GM19240 (cell line): ENCODE measurements around the gene GRK1.

Source experiments
- DNase-seq: peaks from one replicate; pipeline ENCODE4 v3.0.0; 2011; ENCODE audit warnings: low spot score; ENCODE audit not compliant: insufficient read length

The GRK1 gene

GRCh38 chr13:113650275-113650674 lies 16.7 kb upstream of the GRK1 start:
- DNase-seq, result no peak

- no peak for DNase-seq
These were observed 16.3 kb upstream of the GRK1 start for GRCh38 chr13:113650731-113651148.

GRCh38 chr13:113651511-113652403 lies 15.3 kb upstream of the GRK1 start:
- no peak for DNase-seq

GRCh38 chr13:113652404-113653263 lies 14.4 kb upstream of the GRK1 start:
- no peak for DNase-seq

GRCh38 chr13:113653264-113654174 lies 13.5 kb upstream of the GRK1 start:
- DNase-seq, result no peak

- DNase-seq, result no peak
These were observed 12.9 kb upstream of the GRK1 start for GRCh38 chr13:113654175-113654560.

- no peak for DNase-seq
These were observed 12.3 kb upstream of the GRK1 start for GRCh38 chr13:113654591-113655345.

GRCh38 chr13:113655346-113656002 lies 11.5 kb upstream of the GRK1 start:
- no peak for DNase-seq

- DNase-seq, result no peak
These were observed 10.9 kb upstream of the GRK1 start for GRCh38 chr13:113656003-113656588.

GRCh38 chr13:113656831-113657671 lies 10.0 kb upstream of the GRK1 start:
- no peak for DNase-seq

GRCh38 chr13:113657851-113658741 lies 8.9 kb upstream of the GRK1 start, which contains the start of gene ATP4B:
ATP4B (minus strand) TSS chr13:113658198; CDS start chr13:113658144, 54 bp downstream.
- DNase-seq, result no peak

GRCh38 chr13:113658836-113659235 lies 8.2 kb upstream of the GRK1 start:
- DNase-seq, result no peak

GRCh38 chr13:113659337-113659736 lies 7.7 kb upstream of the GRK1 start:
- DNase-seq, result no peak

- DNase-seq, result no peak
These were observed 7.0 kb upstream of the GRK1 start for GRCh38 chr13:113660066-113660465.

- DNase-seq, result no peak
These were observed 5.5 kb upstream of the GRK1 start for GRCh38 chr13:113661509-113661908.

GRCh38 chr13:113663934-113664333 lies 3.1 kb upstream of the GRK1 start:
- DNase-seq, result no peak

GRCh38 chr13:113664751-113665596 lies 2.0 kb upstream of the GRK1 start:
- no peak for DNase-seq
